HG03280 (cell line): ENCODE results near the gene RSRC1.

Experiments used
- ATAC-seq: cut with Tn5 transposase; IDR thresholded peaks from one replicate; pipeline ENCODE4 v1.9.1; 2021; ENCODE audit warnings: mild to moderate bottlenecking, moderate library complexity; ENCODE audit not compliant: unreplicated experiment

Gene RSRC1

DNA sequence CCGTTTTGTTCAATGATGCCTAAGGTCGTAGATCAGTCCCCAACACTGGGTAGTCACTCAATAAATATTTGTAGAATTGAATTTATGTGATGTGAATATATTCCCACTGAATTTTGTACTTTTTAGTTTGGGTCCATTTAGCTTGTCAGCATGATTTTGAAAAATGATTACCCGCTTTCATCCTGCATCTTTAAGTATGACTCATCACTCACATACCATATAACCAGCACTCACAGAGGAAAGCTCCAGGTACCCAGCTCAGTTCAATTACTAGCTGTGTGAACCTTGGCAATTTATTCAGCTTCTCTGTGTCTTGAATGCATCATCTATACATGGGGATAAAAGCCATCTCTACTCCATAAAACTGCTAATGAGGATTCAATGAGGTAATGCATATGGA, 458.9 kb downstream of the RSRC1 start:
- ATAC-seq: no peak

DNA sequence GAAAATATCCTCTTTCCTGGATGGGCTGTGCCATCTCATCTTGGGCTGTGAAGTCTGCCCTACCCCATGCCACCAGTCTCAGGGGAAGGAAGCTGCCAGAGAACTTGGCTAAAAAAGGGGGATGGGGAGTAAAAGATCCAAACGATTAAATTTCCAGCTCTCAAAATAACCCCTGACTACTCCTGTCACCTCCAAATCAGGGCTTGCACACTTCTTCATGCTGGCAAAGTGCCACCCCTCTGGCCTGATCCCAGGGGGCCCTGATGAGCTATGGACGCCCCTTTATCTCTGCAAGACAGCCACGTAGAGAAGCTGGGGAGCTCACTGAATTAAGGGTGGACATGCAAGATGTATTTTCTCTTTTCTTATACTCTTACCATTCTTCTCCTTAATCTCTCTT, 459.9 kb downstream of the RSRC1 start:
- ATAC-seq: no peak

DNA sequence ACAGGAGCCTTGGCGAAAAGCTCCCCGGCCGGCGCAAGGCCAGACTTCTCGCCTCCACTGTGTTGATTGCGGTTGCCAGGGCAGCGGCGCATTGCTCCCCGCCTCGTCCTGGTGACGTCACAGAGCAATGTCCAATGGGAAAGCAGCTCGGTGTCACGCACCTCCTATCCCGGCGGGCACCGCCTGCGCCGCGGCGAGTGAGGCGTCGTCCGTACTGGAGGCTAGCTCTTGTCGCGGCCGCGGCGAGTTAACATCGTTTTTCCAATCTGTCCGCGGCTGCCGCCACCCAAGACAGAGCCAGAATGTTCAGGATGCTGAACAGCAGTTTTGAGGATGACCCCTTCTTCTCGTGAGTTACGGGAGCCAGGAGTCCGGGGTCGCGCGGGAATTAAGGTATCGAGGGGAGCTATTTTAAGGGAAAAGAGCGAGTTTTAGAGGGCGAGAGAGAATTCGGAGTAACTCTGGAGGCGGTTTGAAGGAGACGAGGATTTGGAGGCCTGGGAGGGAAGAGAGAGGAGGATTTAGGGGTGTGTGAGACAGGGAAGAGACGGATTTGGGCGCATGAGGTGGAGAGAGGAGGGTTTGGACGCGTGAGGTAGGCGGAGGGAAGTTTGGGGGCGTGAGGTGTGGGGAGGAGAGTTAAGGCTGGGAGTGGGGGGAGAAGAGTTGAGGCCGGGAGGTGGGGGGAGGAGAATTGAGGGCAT, 461.3 kb downstream of the RSRC1 start, which contains the start of gene MLF1:
Gene MLF1 (plus strand): TSS at position 196 of the 704 bp plus-strand sequence. CDS start 107 bp downstream, at position 303.
- ATAC-seq: peak; percentile 100

DNA sequence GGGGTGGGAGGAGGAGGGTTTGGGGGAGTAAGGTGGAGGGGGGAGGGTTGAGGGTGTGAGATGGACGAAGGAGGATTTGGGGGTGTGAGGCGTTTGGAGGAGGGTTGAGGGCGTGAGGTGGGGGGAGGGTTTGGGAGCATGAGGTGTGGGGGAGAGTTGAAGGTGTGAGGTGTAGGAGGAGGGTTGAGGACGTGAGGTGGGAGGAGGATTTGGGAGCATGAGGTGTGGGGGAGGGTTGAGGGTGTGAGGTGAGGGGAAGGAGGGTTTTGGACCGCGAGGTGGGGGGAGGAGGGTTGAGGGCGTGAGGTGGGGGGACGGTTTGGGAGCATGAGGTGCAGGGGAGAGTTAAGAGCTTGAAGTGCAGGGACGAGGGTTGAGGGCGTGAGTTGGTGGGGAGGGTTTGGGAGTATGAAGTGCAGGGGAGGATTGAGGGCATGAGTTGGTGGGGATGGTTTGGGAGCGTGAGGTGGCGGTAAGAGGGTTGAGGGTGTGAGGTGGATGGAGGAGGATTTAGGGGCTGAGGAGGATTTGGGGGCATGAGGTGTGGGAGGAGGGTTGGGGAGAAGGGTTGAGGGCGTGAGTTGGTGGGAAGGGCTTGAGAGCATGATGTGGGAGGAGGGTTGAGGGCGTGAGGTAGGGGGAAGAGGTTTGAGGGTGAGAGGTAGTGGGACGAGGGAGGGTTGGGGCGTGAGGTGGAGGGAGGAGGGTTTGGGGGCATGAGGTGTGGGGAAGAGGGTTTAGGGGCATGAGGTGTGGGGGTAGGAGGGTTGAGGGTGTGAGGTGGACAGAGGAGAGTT, 462.3 kb downstream of the RSRC1 start:
- ATAC-seq: no peak

DNA sequence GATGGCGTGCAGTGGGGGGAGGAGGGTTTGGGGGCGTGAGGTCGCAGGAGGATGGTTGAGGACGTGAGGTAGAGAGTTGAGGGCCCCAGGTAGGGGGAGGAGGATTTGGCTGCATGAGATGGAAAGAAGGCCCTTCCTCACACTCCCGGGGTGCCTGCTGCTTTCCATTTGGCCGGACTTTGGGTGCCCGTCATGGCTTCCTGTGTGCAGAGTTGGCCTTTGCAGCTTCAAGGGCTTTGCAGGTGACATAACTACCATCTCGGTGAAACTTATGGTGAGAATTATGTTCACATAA, 462.8 kb downstream of the RSRC1 start:
- ATAC-seq: no peak

DNA sequence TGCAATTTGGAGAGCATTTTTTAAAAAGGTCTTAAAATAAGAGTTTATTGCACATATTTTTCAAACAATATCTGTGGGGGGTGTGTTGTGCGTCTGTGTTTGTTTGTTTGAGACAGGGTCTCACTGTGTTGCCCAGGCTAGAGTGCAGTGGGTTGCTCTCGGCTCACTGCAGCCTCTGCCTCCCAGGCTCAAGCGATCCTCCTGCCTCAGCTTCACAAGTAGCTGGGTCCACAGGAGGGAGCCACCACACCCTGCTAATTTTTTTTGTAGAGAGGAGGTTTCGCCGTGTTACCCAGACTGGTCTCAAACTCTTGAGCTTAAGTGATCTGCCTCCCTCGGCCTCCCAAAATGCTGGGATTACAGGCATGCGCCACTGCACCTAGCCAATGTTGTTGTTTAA, 463.8 kb downstream of the RSRC1 start:
- ATAC-seq: no peak

DNA sequence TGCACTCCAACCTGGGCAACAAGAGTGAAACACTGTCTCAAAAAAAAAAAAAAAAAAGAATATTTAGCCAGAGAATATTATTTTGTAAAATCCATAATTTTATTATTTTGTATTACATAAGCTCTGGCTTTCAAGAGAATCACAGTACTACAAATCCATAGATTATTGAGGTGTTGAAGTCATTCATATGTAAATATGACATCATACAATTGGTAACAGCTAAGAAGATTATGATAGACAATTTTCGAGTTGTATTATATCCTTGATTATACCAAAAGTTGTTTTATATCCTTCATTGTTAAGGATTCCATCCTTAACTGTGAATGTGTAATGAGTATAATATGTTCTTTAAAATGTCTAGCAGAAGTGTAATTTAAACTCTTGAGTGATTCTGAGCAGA, 464.8 kb downstream of the RSRC1 start:
- ATAC-seq: no peak

DNA sequence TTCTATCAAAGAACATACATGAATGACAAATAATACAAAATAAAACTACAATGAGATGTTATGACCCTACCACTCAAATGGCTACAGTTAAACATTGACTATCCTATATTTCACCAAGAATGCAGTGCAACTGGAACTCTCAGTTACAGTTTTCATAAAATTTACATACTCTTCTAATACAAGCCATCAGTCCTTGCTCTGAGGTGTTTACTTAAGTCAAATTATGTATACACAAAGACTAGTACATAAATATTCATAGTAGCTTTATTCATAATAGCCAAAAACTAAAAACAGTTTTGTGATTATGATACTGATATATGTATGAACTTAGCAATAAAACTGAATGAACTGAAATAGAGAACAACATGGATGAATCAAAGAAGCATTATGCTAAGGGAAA, 480.3 kb downstream of the RSRC1 start:
- no peak for ATAC-seq
